ENCODE results near the gene GPR65. TPM values are rescaled to one million over a fixed set of nuclear protein-coding genes. Genes with fewer than 3 reads are reported as not detected.

Gene GPR65
- polyA plus RNA-seq, 6 donors from 2014 or later = 14.2 to 32.3 (median 18.8) TPM

DNA sequence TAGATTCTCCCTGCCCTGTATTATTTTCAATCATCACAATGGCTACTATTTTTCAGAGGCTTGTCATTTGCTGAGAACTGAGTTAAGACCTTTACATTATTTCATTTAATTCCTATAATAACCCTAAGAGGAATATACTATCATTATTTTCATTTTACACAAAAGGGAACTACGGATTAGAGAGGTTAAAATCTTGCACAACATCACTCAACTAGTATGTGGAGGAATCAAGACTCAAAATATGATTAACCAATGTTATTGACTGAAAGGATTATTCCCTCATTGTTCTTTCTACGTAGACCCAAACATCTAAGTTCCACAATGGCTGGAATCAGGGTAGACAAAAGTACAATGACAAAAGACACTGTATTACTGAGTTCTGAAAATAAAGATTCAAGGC lies 45.0 kb downstream of the GPR65 start:
- no peak overlapping the region for H3K27ac Mint-ChIP-seq

DNA sequence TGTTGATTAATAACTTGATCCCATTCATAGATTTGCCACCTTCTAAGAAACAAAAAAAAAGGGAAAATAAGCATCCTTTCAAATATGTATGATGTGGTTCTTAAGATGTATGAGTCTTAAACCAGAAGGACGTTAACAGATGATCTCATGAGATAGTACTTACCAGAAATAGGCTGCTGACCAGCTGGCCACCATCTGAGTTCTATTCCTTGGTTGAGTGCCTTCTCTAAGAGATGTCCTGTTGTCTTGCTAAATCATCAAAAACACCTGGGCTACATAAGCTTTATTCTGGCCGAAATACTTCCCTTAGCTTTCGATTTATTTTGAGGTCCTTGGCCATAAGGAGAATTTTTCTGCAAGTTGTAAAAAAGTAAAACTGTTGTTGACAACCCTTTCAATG lies 55.6 kb downstream of the GPR65 start:
- H3K36me3 Mint-ChIP-seq = peaks cover 3 to 10% of the 10 kb centered on the region in 2 donors

More for the DNA sequence above, 45.0 kb downstream of the GPR65 start:
- Mint-ChIP-seq H3K4me1 (no peaks in the 10 kb centered on the region), H3K9me3 (peaks cover 0 to 19% (median 10%) of the 10 kb centered on the region in 7 donors), H3K36me3 (peaks cover 0 to 18% of the 10 kb centered on the region in 2 donors), H3K27me3 (peaks cover 19 to 44% (median 21%) of the 10 kb centered on the region in 3 donors), H3K4me3 (no peak overlapping the region)
- no peak for ATAC-seq (ENCODE audit: low read depth in 2 of 2)
- no peak for DNase-seq

DNA sequence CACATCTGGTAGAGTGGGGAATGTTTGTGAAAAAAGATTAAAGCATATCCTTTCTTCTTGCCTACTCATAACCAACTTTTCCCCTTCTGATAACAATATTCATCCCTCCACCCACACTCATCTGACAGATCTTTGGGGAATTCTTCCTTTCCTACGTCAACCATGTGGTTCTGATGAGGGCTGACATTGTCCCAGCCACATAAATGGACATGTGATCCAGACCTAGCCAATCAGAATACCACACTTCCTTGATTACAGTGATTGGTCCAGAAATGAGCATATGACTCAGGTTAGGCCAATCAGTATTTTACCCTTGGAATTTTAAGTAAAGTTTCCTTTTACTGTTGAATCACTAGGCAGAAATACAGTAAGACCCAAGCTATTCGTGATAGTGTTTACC lies 58.9 kb downstream of the GPR65 start:
- ATAC-seq (ENCODE audit: low read depth in 2 of 2) = no peak
- Mint-ChIP-seq H3K4me1 (peaks cover 0 to 3% (median 0%) of the 10 kb centered on the region in 3 donors), H3K9me3 (peaks cover 2 to 5% (median 4%) of the 10 kb centered on the region in 7 donors), H3K4me3 (no peak overlapping the region), H3K36me3 (no peaks in the 10 kb centered on the region), H3K27me3 (peaks cover 6 to 20% (median 16%) of the 10 kb centered on the region in 3 donors), H3K27ac (peak overlapping the region in 1 of 6 donors; percentile 16)
- no peak for DNase-seq

More for the DNA sequence above, 55.6 kb downstream of the GPR65 start:
- H3K9me3 Mint-ChIP-seq = peaks cover 0 to 7% (median 2%) of the 10 kb centered on the region in 7 donors
- H3K27ac Mint-ChIP-seq = no peak overlapping the region
- H3K4me1 Mint-ChIP-seq = peaks cover 0 to 3% (median 0%) of the 10 kb centered on the region in 3 donors
- H3K27me3 Mint-ChIP-seq = peaks cover 7 to 35% (median 27%) of the 10 kb centered on the region in 3 donors
- H3K4me3 Mint-ChIP-seq = no peak overlapping the region
- DNase-seq (no peak), ATAC-seq (ENCODE audit: low read depth in 2 of 2) (no peak)

Other genes starting within 250 kb of the GPR65 start
- 1 to 10 TPM; 3.6 to 9.4 (median 6.5) TPM for gene GALC, start 12.0 kb upstream of the GPR65 start, polyA plus RNA-seq (ENCODE audit: low read depth in 6 of 6)